GM21786 (cell line): ENCODE data around the gene GSTA1.
A peak's percentile ranks its signal among the peaks of the same experiment; 100 is the strongest.
"Not testable (repeated sequence)": the region's sequence is repeated elsewhere in the genome, so short reads cannot be mapped to it uniquely, and the experiment has no call there.

Source experiments
- ATAC-seq: cut with Tn5 transposase; IDR thresholded peaks from one replicate; pipeline ENCODE4 v1.9.1; 2021; ENCODE audit not compliant: unreplicated experiment

Gene GSTA1

GRCh38 chr6:52803668-52804255, at the start of gene GSTA1:
GSTA1 (minus strand) TSS chr6:52803816; CDS start chr6:52799267, 4,549 bp downstream.
- not testable (repeated sequence) for ATAC-seq

GRCh38 chr6:52849137-52849536, 45.5 kb upstream of the GSTA1 start:
- ATAC-seq = no peak

GRCh38 chr6:52846002-52846401, 42.4 kb upstream of the GSTA1 start:
- no peak for ATAC-seq

GRCh38 chr6:52843605-52844004, 40.0 kb upstream of the GSTA1 start:
- no peak for ATAC-seq

DNA sequence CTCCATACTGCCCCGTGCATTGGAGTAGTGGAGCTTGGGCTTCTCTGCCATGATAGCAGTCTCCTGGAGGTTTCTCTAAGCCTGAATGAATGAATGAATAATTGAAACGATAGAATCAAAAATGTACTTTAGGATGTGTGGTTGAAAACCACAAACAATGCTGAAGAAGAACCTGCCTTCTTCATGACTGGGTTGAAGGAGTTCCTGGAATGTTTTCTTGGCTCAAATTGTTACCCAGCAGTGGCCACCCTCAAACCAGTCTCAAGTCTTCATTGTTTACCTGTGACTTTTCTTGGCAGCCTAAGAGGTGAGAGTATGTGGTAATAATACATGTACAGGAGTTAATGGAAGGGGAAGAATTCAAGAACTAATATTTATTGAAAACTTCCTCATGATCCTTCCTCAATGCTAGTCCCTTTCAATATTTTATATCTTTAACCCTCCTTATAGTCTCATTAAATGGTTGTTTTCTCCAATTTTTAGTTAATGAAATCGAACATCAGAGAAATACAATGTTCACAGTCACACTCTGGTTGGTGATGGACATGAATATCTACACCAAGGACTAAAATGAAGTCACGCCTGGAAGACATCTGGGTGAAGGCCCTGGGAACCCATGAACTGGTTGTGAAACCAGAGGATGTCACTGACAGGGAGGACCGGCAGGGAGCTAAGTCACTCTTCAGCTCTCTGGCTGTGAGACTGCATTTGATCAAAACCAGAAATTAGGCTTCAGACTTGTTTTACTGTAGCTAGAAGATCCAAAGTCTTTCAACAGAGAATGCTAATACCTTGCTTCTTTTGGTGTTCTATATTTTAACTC, 37.4 kb upstream of the GSTA1 start, which contains the start of gene GSTA5:
TSS of gene GSTA5 (minus strand) at position 51 of the 823 bp plus-strand sequence.
- no peak for ATAC-seq

- ATAC-seq = peak; percentile 86
These were observed 35.8 kb upstream of the GSTA1 start for GRCh38 chr6:52839124-52840055.

DNA sequence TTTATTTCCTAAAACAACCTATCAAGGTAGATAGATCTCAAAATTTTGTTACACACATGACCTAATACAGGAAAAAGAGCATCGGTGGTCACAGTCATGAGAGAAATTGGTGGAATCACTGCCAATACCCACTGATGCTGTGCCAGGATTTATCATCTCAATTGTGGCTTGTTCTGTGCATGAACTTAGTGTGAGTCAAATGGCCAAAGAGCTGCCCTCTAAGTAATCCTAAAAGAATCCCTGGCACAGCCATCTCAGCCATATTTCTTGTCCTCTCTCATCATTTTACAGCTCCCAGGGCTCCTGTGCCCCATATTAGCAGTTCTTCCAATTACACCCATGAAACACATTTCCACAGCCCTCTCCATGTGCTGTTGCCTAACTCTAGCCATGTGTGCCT, 30.9 kb upstream of the GSTA1 start:
- ATAC-seq = no peak

- not testable (repeated sequence) for ATAC-seq
These were observed 27.3 kb upstream of the GSTA1 start for GRCh38 chr6:52830869-52831268.

DNA sequence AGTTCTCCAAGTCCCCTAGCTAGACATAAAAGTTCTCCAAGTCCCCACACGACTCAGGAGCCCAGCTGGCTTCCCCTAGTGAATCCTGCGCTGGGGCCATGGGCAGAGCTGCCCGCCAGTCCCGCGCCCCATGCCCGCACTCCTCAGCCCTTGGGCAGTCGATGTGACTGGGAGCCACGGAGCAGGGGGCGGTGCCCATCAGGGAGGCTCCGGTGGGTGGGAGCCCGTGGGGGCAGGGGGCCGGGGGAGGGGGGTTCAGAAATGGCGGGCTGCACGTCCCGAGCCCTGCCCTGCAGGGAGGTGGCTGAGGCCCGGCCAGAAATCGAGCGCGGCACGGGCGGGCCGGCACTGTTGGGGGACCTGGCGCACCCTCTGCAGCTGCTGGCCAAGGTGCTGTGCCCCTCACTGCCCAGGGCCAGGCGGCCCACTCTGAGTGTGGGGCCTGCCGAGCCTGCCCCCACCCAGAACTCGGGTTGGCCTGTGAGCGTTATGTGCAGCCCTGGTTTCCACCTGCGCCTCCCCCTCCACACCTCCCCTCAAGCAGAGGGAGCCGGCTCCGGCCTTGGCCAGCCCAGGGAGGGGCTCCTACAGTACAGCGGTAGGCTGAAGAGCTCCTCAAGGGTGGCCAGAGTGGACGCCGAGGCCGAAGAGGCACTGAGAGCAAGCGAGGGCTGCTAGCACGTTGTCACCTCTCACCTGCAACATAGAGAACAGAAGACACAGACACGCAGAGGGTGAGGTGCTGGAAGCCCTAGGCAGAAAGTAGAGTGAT, 25.6 kb upstream of the GSTA1 start:
- ATAC-seq = no peak

DNA sequence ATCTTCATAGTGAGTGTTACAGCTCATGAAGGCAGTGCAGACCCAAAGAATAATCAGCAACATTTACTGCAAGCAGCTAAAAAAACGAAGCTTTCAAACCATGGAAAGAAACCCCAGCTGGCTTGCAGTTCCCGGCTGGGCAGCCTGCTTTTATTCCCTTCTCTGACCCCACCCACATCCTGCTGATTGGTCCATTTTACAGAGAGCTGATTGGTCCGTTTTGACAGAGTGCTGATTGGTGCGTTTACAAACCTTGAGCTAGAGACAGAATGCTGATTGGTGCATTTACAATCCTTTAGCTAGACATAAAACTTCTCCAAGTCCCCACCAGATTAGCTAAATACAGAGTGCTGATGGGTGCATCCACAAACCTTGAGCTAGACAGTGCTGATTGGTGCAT, 25.0 kb upstream of the GSTA1 start:
- ATAC-seq = not testable (repeated sequence)

DNA sequence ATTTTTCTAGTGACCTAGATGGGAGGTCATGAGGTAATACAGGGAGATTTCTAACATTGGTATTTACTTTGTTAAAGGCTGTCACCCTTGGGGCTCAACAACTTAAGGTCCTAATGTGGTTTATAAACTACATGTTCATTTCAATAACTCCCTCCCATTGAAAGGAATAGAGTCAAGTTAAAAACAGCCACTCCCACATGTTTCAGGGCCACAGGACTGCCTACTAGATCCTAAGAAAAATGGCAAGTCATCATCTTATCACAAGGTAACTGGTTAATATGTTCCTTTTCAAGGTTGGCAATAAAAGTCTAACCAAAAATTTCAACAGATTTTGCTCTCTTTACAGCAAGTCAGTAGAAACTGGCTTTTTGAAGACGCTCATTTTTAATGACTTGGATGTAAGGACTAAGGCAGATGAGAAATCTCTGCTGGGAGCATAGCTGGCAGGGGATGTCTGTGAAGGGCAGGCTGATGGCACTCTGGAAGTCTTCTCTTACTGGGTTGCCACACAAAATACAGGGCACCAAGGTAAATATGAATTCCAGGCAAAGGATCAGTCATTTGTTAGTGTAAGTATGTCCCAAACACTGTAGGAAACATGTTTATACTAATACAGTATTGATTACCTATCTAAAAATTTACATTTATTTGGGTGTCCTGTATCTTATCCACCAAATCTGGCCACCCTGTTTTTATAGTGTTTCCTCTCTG, 23.6 kb upstream of the GSTA1 start:
- not testable (repeated sequence) for ATAC-seq

GRCh38 chr6:52826513-52826912, 22.9 kb upstream of the GSTA1 start:
- ATAC-seq = no peak

GRCh38 chr6:52825900-52826459, 22.4 kb upstream of the GSTA1 start:
- ATAC-seq = not testable (repeated sequence)

DNA sequence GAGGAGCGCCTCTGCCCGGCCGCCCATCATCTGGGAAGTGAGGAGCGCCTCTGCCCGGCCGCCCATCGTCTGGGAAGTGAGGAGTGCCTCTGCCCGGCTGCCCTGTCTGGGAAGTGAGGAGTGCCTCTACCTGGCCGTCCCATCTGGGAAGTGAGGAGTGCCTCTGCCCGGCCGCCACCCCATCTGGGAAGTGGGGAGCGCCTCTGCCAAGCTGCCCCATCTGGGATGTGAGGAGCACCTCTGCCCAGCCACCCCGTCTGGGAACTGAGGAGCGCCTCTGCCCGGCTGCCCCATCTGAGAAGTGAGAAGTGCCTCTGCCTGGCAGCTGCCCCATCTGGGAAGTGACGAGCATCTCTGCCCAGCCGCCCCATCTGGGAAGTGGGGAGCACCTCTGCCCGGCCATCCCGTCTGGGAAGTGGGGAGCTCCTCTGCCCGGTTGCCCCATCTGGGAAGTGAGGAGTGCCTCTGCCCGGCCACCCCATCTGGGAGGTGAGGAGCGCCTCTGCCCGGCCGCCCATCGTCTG, 21.7 kb upstream of the GSTA1 start:
- ATAC-seq = not testable (repeated sequence)

DNA sequence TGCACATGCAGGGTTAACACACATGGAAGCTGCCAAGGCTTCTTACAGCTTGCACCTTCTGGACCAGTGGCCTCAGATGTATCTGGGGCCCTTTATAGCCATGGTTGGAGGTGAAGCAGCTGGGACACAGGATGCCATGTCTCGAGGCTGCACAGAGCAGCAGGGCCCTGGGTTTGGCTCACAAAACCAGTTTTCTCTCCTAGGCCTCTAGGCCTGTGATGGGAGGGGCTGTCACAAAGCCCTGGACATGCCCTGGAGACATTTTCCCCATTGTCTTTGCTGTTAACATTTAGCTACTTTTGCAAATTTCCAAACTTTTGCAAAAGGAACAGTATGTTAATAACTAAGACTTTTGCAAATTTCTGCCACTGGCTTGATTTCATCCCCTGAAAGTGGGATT, 18.2 kb upstream of the GSTA1 start:
- no peak for ATAC-seq

DNA sequence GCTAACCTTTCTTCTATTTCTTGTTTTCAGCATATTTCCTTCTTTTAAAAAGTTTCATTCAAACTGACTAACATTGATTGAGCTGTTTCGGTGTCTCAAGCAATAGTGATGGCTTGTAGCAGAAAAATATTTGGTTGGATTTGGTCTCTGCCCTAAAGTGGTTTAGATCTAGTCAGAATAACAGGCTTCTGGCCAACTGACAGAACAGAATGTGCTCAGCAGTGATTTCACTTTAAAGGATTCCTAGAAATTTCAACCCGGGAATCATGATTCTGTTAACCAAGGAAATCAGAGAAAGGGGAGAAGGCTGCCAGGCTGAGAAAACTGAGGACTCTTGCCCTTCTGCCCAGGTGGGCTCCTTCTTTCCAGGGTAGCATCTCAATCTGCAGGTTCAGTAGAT, 16.6 kb upstream of the GSTA1 start:
- ATAC-seq = no peak

- ATAC-seq = peak; percentile 88
These were observed 11.8 kb upstream of the GSTA1 start for GRCh38 chr6:52815167-52816092.

- not testable (repeated sequence) for ATAC-seq
These were observed 10.9 kb upstream of the GSTA1 start for GRCh38 chr6:52814545-52814944.
